ENCODE data around the gene HACD2.

The HACD2 gene

DNA sequence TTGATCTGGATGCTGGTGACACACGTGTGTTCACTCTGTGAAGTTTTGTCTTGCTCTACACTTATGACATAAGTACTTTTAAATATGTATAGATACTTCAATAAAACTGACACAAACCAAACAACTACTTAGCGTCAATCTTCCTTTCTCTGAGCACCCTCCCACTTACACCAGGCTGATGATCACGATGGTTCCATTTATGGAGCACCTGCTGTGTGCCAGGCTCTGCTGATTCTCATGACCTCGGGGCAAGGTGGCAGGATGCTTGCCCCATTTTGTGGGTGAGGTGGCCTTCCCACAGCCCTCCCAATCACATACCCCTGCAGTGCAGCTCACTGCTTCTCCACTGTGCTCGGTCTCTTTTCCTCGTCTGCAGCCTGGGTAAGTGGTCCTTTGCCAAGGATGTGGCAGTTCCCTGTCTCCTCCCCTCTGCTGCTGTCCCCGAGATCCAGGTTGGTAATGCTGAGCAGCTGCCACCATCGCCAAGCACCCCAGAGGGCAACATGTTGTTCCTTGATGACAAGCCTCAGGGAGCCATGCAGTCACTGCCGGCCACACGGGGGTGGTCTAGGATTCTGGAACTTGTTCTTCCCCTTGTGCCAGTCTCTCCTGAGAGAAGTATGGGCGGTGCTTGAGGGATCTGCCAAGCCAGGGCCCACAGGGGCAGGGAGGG is 115.4 kb downstream of the HACD2 start:
- H2BK12ac ChIP-seq (ENCODE audit: low read length), result no peak overlapping the region
- no peaks in the 10 kb centered on the region for H3K4me1 ChIP-seq (ENCODE audit: control insufficient read depth in 1 of 2, insufficient read depth in 2 of 2, low read length in 2 of 2)
- H3K27ac ChIP-seq (ENCODE audit: low read depth, low read length), result no peak overlapping the region
- H3K23ac ChIP-seq (ENCODE audit: low read length), result no peak overlapping the region
- H4K91ac ChIP-seq (ENCODE audit: low read depth, low read length), result no peak overlapping the region
- H4K12ac ChIP-seq (ENCODE audit: low read depth, low read length), result no peak overlapping the region
- no peak overlapping the region for H3K14ac ChIP-seq (ENCODE audit: low read length)
- H3K79me1 ChIP-seq (ENCODE audit: low read length), result no peaks in the 10 kb centered on the region
- H3K4me2 ChIP-seq (ENCODE audit: low read length), result no peak overlapping the region
- H3K4ac ChIP-seq (ENCODE audit: low read depth, low read length), result no peak overlapping the region
- H2BK120ac ChIP-seq (ENCODE audit: insufficient read depth, low read length, poor library complexity), result no peak overlapping the region
- no peak overlapping the region for H3K18ac ChIP-seq (ENCODE audit: low read length)
- H2AK5ac ChIP-seq (ENCODE audit: low read length), result no peak overlapping the region
- H2AFZ ChIP-seq (ENCODE audit: insufficient read depth, low read length, poor library complexity), result no peak overlapping the region
- no peaks in the 10 kb centered on the region for H3K36me3 ChIP-seq (ENCODE audit: control insufficient read depth in 1 of 2, insufficient read depth in 2 of 2, low read length in 2 of 2)
- H3K79me2 ChIP-seq (ENCODE audit: control insufficient read depth, insufficient read depth, low read length, poor library complexity), result no peaks in the 10 kb centered on the region
- no peak overlapping the region for H2BK5ac ChIP-seq (ENCODE audit: low read depth, low read length, poor library complexity)
- WGBS (ENCODE audit: extremely low coverage, insufficient coverage, insufficient read length), result no CpG with 5 or more reads among the region's 11 CpGs
- no peaks in the 10 kb centered on the region for H3K27me3 ChIP-seq (ENCODE audit: insufficient read depth, low read length)
- H3K9ac ChIP-seq (ENCODE audit: low read length), result no peak overlapping the region
- DNase-seq, result no peak
- H3K4me3 ChIP-seq (ENCODE audit: low read depth, low read length), result no peak overlapping the region
- H3K9me3 ChIP-seq (ENCODE audit: insufficient read depth, low read depth, low read length), result peaks cover 2% of the 10 kb centered on the region
- no peak overlapping the region for H4K8ac ChIP-seq (ENCODE audit: low read depth, low read length)

DNA sequence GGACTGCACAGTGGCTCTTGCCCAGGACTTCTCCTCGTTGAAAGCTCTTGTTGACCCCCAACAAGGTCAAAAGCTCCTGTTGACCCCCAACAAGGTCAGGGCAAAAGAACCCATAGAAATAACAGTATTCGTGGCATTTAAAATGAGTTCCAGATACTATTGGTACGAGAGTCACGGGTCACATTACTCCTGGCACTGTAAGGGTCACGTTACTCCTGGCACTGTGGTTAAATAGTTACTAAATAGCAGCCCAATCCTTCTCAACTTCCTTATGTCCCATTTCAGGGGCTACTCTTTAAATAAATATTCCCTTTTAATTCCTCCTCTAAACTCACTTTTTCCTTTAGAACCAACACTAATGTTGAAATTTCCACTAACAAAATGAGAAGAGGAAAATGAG is 117.8 kb downstream of the HACD2 start:
- no peaks in the 10 kb centered on the region for H3K9me3 ChIP-seq (ENCODE audit: insufficient read depth, low read depth, low read length)
- H2BK12ac ChIP-seq (ENCODE audit: low read length), result no peak overlapping the region
- H3K27me3 ChIP-seq (ENCODE audit: insufficient read depth, low read length), result no peaks in the 10 kb centered on the region
- no peak overlapping the region for H4K8ac ChIP-seq (ENCODE audit: low read depth, low read length)
- H3K4me1 ChIP-seq (ENCODE audit: control insufficient read depth in 1 of 2, insufficient read depth in 2 of 2, low read length in 2 of 2), result no peaks in the 10 kb centered on the region
- H3K9ac ChIP-seq (ENCODE audit: low read length), result no peak overlapping the region
- H3K18ac ChIP-seq (ENCODE audit: low read length), result no peak overlapping the region
- no CpG with 5 or more reads among the region's 5 CpGs for WGBS (ENCODE audit: extremely low coverage, insufficient coverage, insufficient read length)
- no peak overlapping the region for H3K27ac ChIP-seq (ENCODE audit: low read depth, low read length)
- no peak overlapping the region for H2BK5ac ChIP-seq (ENCODE audit: low read depth, low read length, poor library complexity)
- H3K23ac ChIP-seq (ENCODE audit: low read length), result no peak overlapping the region
- no peak overlapping the region for H3K4me2 ChIP-seq (ENCODE audit: low read length)
- H3K4ac ChIP-seq (ENCODE audit: low read depth, low read length), result no peak overlapping the region
- H2AK5ac ChIP-seq (ENCODE audit: low read length), result no peak overlapping the region
- no peak overlapping the region for H4K12ac ChIP-seq (ENCODE audit: low read depth, low read length)
- no peak overlapping the region for H3K4me3 ChIP-seq (ENCODE audit: low read depth, low read length)
- no peak for DNase-seq
- no peak overlapping the region for H4K91ac ChIP-seq (ENCODE audit: low read depth, low read length)
- H3K36me3 ChIP-seq (ENCODE audit: control insufficient read depth in 1 of 2, insufficient read depth in 2 of 2, low read length in 2 of 2), result no peaks in the 10 kb centered on the region
- H2BK120ac ChIP-seq (ENCODE audit: insufficient read depth, low read length, poor library complexity), result no peak overlapping the region
- H3K79me1 ChIP-seq (ENCODE audit: low read length), result no peaks in the 10 kb centered on the region
- no peak overlapping the region for H3K14ac ChIP-seq (ENCODE audit: low read length)
- no peaks in the 10 kb centered on the region for H3K79me2 ChIP-seq (ENCODE audit: control insufficient read depth, insufficient read depth, low read length, poor library complexity)
- no peak overlapping the region for H2AFZ ChIP-seq (ENCODE audit: insufficient read depth, low read length, poor library complexity)

- H2AFZ ChIP-seq (ENCODE audit: insufficient read depth, low read length, poor library complexity), result no peak overlapping the region
- WGBS (ENCODE audit: extremely low coverage, insufficient coverage, insufficient read length), result no CpG with 5 or more reads among the region's 7 CpGs
- no peak overlapping the region for H3K18ac ChIP-seq (ENCODE audit: low read length)
- no peaks in the 10 kb centered on the region for H3K27me3 ChIP-seq (ENCODE audit: insufficient read depth, low read length)
- DNase-seq, result no peak
- no peak overlapping the region for H3K14ac ChIP-seq (ENCODE audit: low read length)
- no peaks in the 10 kb centered on the region for H3K9me3 ChIP-seq (ENCODE audit: insufficient read depth, low read depth, low read length)
- H2BK120ac ChIP-seq (ENCODE audit: insufficient read depth, low read length, poor library complexity), result no peak overlapping the region
- no peak overlapping the region for H3K9ac ChIP-seq (ENCODE audit: low read length)
- no peaks in the 10 kb centered on the region for H3K79me2 ChIP-seq (ENCODE audit: control insufficient read depth, insufficient read depth, low read length, poor library complexity)
- no peak overlapping the region for H4K12ac ChIP-seq (ENCODE audit: low read depth, low read length)
- no peak overlapping the region for H2BK5ac ChIP-seq (ENCODE audit: low read depth, low read length, poor library complexity)
- H3K4me1 ChIP-seq (ENCODE audit: control insufficient read depth in 1 of 2, insufficient read depth in 2 of 2, low read length in 2 of 2), result no peaks in the 10 kb centered on the region
- no peak overlapping the region for H2AK5ac ChIP-seq (ENCODE audit: low read length)
- no peaks in the 10 kb centered on the region for H3K79me1 ChIP-seq (ENCODE audit: low read length)
- H3K23ac ChIP-seq (ENCODE audit: low read length), result no peak overlapping the region
- H3K4me2 ChIP-seq (ENCODE audit: low read length), result no peak overlapping the region
- H3K27ac ChIP-seq (ENCODE audit: low read depth, low read length), result no peak overlapping the region
- H4K8ac ChIP-seq (ENCODE audit: low read depth, low read length), result no peak overlapping the region
- H2BK12ac ChIP-seq (ENCODE audit: low read length), result no peak overlapping the region
- no peak overlapping the region for H3K4ac ChIP-seq (ENCODE audit: low read depth, low read length)
- no peak overlapping the region for H4K91ac ChIP-seq (ENCODE audit: low read depth, low read length)
- no peak overlapping the region for H3K4me3 ChIP-seq (ENCODE audit: low read depth, low read length)
- H3K36me3 ChIP-seq (ENCODE audit: control insufficient read depth in 1 of 2, insufficient read depth in 2 of 2, low read length in 2 of 2), result no peaks in the 10 kb centered on the region
Observed at GRCh38 chr3:123464211-123464610, 120.6 kb downstream of the HACD2 start.

DNA sequence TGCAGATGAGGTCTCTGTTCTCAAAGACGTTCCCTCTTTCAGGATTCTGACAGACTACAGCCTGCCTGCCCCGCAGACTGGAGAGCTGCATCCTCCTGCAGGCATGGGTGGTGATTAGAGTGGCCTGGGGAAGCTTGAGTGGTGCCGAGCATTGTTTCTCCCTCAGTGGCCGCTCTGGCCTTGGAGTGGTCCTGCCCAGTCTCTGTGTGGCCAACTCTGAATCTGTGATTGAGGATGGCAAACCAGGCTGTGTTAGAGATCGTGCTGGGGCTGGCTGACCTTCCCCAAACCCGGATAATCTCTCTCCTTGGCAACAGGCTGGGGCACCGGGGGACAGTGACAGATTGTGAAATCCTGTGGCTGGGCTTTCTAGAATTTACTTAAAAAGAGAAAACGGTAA is 125.0 kb downstream of the HACD2 start:
- Histone ChIP-seq H3K4me1 (ENCODE audit: control insufficient read depth in 1 of 2, insufficient read depth in 2 of 2, low read length in 2 of 2) (no peaks in the 10 kb centered on the region), H3K36me3 (ENCODE audit: control insufficient read depth in 1 of 2, insufficient read depth in 2 of 2, low read length in 2 of 2) (no peaks in the 10 kb centered on the region), H3K79me2 (ENCODE audit: control insufficient read depth, insufficient read depth, low read length, poor library complexity) (no peaks in the 10 kb centered on the region)

More for the DNA sequence above, 125.0 kb downstream of the HACD2 start:
- Histone ChIP-seq H2BK12ac (ENCODE audit: low read length) (no peak overlapping the region), H4K91ac (ENCODE audit: low read depth, low read length) (no peak overlapping the region), H3K4me2 (ENCODE audit: low read length) (no peak overlapping the region), H3K9ac (ENCODE audit: low read length) (no peak overlapping the region), H3K9me3 (ENCODE audit: insufficient read depth, low read depth, low read length) (no peaks in the 10 kb centered on the region), H2AK5ac (ENCODE audit: low read length) (no peak overlapping the region), H3K14ac (ENCODE audit: low read length) (no peak overlapping the region), H3K27ac (ENCODE audit: low read depth, low read length) (no peak overlapping the region), H4K8ac (ENCODE audit: low read depth, low read length) (no peak overlapping the region), H3K18ac (ENCODE audit: low read length) (no peak overlapping the region), H3K27me3 (ENCODE audit: insufficient read depth, low read length) (no peaks in the 10 kb centered on the region), H2BK120ac (ENCODE audit: insufficient read depth, low read length, poor library complexity) (no peak overlapping the region), H2AFZ (ENCODE audit: insufficient read depth, low read length, poor library complexity) (no peak overlapping the region), H3K4ac (ENCODE audit: low read depth, low read length) (no peak overlapping the region), H3K23ac (ENCODE audit: low read length) (no peak overlapping the region), H2BK5ac (ENCODE audit: low read depth, low read length, poor library complexity) (no peak overlapping the region), H4K12ac (ENCODE audit: low read depth, low read length) (no peak overlapping the region), H3K79me1 (ENCODE audit: low read length) (no peaks in the 10 kb centered on the region), H3K4me3 (ENCODE audit: low read depth, low read length) (no peak overlapping the region)
- no CpG with 5 or more reads among the region's 8 CpGs for WGBS (ENCODE audit: extremely low coverage, insufficient coverage, insufficient read length)
- DNase-seq, result no peak

All from trophoblast cell (in vitro differentiated cells and primary cell).